GM19099 (cell line): Measurements from ENCODE around the gene CTXND1.

Experiments
- POLR2A ChIP-seq: IDR thresholded peaks from 3 replicates; pipeline ENCODE4 v1.6.1; 2011; ENCODE audit warnings: low read depth; ENCODE audit not compliant: insufficient read length; ENCODE audit errors: extremely low read depth

CTXND1 gene

DNA sequence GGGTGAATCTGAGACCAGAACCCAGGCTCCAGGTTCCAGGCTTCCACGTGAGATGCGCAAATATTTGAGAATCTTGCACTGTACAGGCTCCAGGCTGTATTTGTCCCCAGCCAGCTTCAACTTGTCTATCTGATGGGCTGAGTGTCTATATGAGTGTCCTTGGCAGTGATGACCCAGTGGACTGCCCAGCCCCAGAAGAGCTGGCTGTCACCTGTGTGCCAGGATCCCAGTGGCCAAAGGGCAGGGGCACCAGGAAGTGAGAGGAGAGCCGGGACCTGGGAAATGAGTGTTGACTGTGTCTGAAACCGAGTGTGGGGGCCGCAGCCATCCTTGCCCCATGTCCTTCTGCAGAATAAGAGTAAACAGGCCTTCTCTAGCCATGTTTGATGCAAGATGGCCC lies 88.8 kb downstream of the CTXND1 start:
- no peak for TF ChIP-seq POLR2A

DNA sequence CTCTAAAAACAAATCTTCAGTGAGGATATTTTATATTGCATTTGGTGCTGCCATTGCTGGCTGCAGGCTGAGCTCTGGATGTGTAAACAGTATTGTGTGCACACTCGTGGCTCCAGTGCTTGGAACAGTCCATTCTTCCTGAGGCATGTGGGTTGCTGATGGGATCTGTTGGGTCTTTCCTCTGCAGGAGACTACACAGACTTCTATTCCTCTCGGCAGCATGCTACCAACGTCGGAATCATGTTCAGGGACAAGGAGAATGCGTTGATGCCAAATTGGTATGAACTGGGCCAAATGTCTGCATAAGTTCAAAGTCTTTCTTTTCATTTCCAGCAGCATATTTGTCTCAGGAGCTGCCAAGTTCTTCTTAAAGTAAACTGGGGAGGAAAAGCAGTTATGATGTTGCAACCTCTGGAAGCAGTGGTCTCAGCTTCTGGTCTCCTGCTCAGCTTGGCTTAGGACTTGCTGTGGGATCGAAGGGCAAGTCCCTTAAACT lies 89.9 kb downstream of the CTXND1 start:
- no peak for TF ChIP-seq POLR2A

DNA sequence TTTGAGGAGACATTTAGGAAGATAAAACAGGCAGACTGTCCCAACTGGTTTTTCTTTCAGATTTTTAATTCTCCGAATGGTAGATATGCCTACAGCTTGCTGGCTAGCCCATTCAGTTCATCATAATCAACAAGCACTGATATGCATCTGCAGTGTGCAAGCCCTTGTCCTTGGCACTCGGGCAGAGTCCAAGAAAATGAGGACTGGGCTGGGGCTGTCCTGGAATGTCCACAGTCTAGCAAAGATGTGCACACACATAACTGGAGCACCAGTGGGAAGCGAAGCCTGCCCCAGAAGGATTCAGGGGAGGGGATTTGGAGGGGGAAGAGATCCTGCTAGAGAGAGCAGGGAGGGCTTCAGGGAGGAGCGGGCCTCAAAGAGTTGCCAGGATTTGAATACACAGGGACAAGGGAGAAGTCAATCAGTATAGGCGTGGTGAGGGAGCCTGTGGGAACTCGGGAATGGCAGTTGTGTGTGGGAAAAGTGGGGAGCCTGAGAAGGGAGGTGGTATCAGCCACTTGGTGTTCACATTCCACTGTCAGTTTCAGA lies 90.5 kb downstream of the CTXND1 start:
- TF ChIP-seq POLR2A: no peak

DNA sequence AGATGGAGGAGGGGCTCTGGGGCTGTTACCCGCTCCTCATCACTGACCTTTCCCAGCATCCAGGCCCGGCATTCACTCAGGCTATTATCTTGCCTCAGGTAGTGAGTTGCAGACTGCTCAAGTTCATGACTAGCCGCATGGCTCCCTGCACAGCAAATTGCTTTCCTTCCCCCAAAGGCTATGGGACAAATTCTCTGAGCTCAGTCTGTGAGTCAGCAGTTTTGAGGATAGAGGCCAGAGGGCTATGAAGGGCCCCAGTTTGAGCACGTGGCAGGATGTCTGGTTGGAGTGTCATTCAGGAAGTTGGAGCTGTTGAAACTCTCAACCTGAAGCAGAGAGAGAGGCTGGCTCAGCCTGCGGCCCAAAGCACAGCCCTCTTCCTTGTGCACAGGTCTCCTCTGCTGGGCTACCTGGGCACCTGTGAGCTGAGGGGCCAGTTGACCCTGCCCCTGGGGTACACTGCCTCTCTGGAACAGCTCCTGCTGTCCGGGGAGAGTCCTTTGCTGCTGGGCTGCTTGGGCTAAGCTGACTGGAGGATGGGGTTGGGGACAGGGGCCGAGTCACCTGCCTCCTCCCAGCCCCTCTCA lies 91.3 kb downstream of the CTXND1 start:
- TF ChIP-seq POLR2A: peak; percentile 28

DNA sequence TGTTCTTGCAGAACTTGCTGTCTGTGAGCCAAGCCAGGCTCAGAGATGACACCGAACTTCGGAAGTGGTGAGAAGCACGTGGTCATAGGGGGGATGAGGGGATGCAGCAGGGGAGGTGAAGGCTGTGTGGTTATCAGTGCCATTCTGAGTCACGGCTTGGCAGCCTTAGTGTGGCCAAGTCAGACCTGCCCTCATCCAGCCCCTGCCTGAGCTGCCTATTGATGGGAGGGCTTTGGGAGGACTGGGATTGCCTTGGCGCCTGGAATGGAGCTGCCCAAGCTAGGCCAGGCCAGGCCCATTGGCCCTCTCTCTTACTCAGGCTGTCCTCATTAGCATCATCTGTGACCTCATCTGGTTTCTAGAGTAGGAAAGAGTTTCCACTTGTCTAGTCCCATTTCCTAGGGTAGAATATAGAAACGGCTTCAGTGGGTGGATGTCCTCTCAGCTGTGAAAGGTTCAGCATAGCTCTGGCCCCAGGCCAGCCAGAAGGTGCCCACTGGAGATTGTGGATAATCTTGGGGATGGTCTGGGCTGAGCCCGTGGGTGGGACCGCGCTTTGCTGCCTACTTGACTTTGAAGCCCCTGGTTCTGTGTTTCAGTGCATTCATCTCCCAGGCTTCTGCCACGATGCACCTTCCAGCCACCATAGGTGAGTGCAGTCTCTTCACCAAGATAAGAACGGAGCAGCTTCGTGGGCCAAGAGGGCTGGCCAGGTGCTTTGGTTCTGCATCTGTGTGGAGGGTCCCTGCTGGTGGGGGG lies 92.0 kb downstream of the CTXND1 start:
- no peak for TF ChIP-seq POLR2A

DNA sequence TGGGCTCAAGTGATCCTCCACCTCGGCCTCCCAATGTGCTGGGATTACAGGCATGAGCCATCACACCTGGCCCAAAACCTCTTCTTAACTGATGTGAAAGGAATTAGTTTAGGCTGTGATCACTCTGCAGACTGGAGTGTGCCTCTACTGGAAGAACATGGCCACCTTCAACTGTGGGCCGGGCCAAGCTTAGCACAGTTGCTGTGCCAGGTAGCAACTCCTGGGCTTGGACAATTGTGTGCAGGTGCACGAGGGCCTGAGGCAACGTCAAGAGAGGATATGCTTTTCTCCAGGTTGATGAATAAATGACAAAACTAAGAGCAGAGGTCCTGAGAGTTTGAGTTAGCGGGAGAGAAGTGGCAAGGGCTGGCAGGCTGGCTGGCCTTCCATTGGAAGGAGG lies 92.7 kb downstream of the CTXND1 start:
- no peak for TF ChIP-seq POLR2A

DNA sequence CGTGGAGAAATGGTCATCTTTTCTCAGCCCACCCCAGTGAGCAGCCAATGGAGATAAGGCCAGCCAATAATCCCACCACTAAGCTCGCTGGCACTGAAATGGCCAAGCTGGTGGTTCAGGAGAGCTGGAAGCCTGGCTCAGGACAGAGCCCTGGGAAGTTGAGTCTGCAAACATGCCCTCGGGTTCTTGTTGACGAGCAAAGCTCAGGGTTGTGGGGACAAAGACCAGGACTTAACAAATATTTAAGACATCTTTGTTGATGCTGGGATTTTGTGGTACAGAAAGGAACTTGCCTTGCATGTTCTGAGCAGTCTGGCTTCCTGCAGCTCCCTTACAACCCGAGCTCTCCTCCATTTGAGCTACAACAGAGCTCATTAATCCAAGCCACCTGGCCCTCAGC lies 94.8 kb downstream of the CTXND1 start:
- no peak for TF ChIP-seq POLR2A

DNA sequence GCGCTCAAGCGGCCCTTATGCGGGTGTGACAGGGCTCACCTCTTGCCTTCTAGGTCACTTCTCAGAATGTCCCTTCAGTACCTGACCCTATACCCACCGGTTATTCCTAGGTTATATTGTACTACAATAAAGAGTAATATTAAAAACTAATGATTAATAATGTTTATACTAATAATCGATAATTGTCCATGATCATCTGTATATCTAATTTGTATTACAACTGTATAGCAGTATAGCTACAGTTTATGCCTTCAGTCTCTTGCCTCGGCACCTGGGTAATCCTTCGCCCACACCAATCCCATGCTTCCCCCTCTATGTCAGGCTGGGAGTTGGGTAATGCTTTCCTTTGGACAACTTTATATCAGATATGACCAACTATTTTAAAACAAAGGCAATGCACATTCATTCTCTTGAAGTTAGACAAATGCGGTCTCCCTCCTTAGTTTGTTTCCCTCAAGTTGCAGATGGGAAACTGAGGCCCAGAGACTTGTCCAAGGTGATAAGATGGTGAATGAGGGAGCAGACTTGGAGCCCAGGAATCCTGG lies 95.8 kb downstream of the CTXND1 start:
- TF ChIP-seq POLR2A: no peak

DNA sequence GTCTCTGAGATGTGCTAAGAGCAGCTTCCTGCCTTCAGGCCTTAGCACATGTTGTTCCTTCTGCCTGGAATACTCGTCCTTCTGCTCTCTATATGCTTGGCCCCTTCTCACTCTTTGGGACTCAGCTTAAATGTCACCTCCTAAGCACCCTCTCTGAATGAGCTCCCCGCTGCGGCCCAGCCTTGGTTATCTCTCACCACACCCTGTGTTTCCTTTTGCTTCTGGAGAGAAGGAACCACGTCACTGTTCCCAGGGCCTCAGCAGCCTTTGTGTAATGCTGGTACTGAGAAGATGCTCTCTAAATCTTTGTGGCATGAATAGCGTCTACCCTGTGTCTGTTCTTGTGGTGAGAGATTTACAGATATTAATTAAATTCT lies 97.0 kb downstream of the CTXND1 start:
- no peak for TF ChIP-seq POLR2A

DNA sequence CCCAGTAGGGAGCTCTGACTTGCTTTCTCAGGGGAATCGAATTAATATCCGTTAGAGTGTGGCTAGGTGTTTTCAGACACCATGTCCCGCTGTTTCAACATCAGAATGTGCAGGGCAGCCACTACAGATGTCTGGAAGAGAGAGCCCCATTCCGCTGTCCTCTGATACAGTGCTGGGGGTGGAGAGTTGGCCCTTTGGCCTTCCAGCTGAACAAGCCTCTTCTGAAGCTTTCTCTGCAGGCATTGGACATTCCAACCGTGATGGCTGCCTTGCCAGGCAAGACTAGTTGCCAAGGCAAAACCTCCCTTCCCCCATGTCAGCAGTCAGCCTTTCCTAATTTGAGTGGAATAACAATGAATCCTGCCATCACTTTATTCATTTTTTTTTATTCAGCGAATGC lies 97.7 kb downstream of the CTXND1 start:
- no peak for TF ChIP-seq POLR2A

DNA sequence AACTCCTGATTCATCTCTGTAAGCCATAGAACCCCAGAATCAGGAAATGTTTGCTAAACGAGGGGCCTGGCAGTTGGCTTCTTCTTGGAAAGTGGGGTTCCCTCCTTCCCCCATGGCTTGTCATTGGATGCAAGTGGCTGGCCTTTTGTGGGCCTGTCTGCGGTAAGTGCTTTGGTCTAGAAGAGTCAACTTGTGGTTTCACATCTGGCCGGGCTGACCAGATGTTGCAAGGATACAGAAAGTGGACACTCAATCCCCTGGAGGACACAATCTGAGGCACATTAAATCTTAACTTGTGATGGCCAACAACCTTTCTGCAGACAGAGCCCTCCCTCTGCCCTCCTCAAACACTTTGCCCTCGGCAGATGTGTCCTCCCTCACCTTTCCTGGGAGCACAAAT lies 98.1 kb downstream of the CTXND1 start:
- no peak for TF ChIP-seq POLR2A

DNA sequence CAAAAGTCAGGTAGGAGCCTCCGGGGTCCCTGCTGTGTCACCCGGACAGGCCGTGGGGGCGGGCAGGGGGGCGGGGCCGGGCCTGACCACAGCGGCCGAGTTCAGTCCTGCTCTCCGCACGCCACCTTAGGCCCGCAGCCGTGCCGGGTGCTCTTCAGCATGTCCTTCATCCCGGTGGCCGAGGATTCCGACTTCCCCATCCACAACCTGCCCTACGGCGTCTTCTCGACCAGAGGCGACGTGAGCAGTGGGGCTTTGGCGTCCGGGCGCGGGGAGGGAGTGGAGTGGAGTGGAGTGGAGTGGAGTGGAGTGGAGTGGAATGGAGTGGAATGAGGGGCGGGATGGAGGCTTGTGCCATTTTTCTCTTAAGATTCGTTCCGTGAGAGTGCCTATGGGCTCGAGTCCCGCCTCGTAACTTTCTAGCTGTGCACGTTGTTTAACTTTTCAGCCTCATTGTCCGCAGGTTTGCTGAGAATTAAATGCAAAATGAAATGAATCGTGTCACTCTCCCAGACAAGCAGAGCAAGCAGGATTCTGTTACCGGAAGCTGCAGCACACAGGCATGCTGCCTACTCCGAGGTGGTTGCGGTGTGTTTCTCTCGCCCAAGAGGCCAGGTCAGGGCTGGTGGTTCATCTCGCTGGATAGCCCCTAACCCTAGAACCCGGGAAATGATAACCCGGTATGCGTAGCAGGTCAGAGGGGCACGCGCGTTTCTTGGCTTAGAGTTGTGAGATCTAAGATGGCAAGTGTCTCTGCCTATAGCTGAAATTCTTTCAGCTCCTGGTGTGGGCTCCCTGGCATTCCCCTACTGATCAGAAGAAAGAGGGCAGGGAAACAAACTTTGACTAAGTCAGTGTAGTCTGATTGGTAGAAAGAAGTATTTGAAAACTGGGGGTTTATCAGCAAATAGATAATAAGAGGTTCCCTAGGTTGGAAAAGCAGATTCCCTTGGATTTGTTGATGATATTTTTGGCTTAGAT lies 98.8 kb downstream of the CTXND1 start, which contains the start of gene FAH:
TSS of gene FAH (plus strand) at position 104 of the 981 bp plus-strand sequence. CDS start at position 160, 56 bp downstream.
- TF ChIP-seq POLR2A: peak; percentile 38

DNA sequence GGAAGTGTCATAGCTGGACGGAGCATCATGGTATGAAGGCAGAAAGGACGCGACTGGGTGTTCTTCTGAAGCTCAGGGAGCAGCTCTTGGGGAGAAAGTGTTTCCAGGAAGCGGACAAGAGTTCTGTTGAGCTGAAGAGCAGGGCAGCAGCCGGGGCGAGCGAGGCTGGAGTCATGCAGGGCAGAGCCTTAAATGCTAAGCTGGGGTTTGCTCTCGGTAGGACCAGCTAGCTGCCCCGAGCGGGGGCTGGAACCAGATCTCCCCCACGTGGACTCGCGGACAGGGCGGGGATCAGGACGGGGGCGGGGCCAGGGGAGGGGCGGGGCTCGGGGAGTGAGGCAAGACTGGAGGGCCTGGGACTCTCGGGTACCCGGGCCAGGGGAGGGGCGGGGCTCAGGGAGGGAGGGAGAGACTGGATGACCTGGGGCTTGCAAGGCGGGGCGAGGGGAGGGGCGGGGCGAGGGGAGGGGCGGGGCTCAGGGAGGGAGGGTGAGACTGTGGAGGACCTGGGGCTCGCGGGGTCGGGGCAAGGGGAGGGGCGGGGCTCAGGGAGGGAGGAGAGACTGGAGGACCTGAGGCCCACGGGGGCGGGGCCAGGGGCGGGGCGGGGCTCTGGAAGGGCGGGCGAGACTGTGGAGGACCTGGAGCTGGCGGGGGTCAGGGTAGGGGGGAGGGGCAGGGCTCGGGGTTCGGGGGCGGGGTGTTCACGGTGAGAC lies 99.7 kb downstream of the CTXND1 start:
- TF ChIP-seq POLR2A: no peak

DNA sequence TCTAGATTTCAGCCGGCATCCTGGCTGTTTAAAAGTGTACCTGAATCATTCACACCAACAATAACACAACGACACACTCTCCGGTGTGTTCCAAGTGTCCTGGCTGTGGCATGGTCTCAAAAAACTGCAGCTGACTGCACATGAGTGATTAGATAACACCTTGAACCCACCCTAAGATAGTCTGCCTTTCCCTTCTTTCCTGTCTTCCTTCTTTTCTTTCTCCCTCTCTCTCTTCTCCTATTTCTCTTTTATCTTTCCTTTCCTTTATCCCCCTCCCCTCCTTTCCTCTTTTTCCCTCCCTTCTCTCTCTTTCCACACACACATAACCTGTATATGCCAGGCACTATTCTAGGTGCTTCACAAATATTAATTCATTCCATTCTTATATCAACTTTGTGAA lies 100.4 kb downstream of the CTXND1 start:
- no peak for TF ChIP-seq POLR2A
